NCI-H2227 treated with DMSO at 0.1 percent for 48 hours (cell line): ENCODE results near the gene KLHL41.

Source experiments
- DNase-seq: peaks from one replicate; lab custom pipeline; 2025; lab: John Stamatoyannopoulos, UW

The KLHL41 gene

GRCh38 chr2:169509298-169509885, at the start of gene KLHL41:
KLHL41 (plus strand) TSS chr2:169509702; CDS start chr2:169509779, 77 bp downstream.
- peak; percentile 40 for DNase-seq

- no peak for DNase-seq
Observed at GRCh38 chr2:169461143-169461542, 48.4 kb upstream of the KLHL41 start.

GRCh38 chr2:169462896-169463695, 46.4 kb upstream of the KLHL41 start:
- peak; percentile 35 for DNase-seq

DNA sequence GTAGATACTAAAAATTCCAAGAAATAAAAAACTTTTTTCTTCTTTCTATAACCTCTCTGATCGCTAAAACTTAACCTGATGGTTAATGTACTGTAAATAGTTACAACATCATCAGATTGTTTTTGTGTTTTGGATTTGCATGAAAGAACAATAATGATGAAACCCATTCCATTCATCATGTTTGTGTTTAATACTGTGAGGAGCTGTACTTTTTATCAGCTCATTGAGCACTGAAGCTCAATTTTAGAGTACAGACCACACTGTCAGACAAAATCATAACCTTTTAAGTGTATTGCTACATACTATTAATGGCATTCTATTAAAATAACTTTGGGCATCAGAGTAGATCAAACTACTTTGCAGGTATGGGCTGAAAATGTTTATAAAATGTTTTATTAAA, 45.0 kb upstream of the KLHL41 start:
- DNase-seq = no peak

DNA sequence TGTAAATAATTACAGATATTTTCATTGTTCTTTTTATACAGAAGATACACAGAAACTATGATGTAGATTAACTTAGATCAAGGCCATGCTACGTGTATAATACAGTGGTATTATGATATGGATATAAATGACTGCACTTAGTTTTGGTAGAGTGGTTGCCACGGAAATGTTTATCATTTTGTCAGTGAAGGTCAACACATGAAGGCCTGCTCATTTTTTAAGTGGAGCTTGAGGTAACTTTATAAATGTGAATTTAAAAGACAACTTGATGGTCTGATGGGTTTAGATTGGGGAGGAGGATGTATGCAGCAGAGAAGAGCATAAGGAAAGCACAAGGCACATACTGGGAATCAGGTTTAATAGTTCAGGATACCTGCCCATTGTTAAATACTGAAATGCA, 44.6 kb upstream of the KLHL41 start:
- peak; percentile 24 for DNase-seq

DNA sequence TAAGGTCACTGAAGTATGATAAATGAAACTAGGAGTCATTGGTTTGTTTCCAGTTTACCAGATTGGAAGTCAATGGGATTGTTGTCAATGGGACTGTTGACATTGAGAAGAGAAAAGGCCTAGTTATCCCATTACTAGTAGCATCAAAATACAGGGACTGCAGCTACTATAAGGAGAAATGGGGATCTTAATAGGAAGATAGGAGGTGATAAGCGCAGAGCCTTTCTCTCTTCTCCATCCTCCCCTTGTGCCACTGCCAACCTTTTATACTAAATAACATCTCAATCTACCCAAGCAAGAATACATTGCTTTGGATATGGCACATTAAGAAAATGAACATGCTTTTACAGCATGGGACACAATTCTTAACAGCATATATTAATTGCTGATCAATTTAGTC, 40.7 kb upstream of the KLHL41 start:
- DNase-seq = no peak

GRCh38 chr2:169469952-169470572, 39.4 kb upstream of the KLHL41 start:
- no peak for DNase-seq

- DNase-seq = no peak
Observed at GRCh38 chr2:169472249-169472648, 37.3 kb upstream of the KLHL41 start.

GRCh38 chr2:169476459-169476858, 33.0 kb upstream of the KLHL41 start:
- no peak for DNase-seq

DNA sequence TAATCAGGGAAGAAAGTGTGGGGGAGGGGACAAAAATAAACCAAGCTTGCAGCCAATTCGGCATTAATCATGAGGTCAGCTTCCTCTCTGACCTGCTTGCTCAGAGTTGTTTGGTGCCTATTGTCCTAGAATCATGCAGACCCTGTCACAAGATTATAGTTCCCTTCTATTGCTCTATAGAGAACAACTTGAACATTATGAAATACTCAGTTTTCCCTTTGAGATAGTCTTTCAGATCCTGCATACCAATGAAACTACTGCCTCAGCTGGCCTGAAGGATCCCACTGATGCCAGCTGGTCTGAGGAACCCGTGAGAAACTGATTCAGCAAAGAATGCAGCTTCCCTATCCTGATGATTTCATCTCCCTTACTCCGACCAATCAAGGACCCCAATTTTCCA, 31.2 kb upstream of the KLHL41 start:
- no peak for DNase-seq

DNA sequence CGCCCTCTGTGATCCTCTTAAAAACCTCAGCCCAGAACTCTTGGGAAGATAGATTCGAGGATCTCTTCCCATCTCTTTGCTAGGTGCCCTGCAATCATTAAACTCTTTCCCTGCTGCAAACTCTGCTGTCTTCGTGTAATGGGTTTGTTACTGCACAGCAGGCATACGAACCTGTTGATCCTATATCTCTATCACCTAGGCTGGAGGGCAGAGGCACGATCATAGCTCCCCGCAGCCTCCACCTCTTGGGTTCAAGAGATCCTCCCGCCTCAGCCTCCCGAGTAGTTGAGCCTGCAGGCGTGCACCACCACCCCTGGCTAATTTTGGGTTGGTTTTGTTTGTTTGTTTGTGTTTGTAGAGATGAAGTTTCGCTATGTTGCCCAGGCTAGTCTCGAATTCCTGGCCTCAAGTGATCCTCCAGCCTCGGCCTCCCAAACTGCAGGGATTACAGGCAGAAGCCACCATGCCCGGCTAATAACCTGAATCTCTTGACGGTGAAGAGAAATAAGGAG, 30.7 kb upstream of the KLHL41 start:
- DNase-seq = no peak

DNA sequence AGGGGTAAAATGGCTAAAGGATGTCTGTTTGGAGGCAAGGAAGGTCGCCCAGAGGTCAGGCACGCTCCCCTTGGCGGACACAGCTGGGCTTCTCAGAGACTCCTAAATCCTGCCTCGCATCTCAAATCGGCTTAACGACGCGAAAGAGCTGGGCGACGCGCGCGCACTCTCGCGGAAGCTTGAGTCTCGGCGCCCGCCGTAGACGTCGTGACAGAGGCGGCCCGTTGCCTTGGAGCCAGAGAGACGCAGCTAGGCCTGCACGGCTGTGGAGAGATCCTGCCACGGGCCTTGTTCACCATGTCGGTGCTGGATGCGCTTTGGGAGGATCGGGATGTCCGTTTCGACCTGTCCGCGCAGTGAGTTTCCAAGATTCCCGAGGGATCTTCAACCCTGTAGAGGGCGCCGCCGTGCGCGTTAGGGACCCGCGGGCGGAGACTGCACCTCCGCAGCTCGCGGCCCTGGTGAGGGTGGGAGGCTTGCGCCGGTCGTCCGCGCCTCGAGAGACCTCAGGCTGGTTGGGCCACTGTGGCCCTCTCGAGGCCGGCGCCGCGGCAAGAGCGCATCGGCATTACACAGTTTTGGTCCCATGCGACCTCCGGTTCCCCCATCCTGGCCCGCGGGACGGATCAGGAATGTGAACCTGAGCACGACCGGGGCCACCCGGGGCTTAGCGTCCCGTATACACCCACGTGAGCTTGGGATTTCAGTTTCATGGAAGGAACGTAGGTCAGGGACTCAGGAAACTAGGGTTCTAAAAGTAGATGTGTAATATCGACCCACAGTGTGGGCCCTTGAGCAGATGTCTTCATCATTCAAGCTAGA, 30.0 kb upstream of the KLHL41 start, which contains the start of gene BBS5:
BBS5 (plus strand) TSS at position 238 of the 822 bp plus-strand sequence; CDS start at position 298, 60 bp downstream.
- peak; percentile 80 for DNase-seq

DNA sequence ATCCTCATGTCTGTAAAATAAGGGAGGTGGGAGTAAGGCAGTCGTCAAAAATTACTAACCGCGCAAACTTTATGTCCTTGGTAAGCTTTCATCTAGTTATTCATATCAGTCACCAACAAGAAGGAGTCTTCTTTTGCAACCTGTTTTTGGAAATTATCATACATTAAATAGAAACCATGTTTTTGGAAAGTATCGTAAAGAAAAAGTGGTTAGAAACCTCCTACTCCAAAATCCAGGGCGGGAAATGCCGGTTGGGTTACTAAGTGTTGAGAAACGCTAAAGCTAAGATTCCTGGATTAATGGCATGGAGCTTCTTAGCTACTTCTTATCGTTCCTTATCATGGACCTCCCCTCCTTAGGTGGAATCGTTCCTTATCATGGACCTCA, 29.4 kb upstream of the KLHL41 start:
- DNase-seq = no peak

GRCh38 chr2:169485650-169486138, 23.8 kb upstream of the KLHL41 start:
- DNase-seq = no peak

DNA sequence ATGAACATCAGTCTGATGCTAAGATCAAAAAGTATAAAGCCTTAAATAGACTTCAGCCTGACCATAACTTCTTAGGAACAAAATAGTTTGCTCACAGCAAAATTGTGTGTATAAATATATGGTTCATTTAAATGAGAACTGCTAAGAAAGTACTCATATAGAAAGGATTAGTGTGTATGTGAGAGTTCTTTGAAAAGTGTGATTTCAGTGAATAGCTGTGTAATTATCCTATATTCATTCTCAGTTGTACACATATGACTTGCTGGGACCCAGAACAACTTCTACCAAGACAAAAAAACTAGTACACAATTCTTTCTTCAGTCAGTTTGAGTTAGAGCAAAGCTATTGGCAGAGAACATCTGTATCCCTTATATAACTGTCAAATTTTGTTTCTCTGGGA, 23.0 kb upstream of the KLHL41 start:
- no peak for DNase-seq

- DNase-seq = no peak
Observed at GRCh38 chr2:169490834-169491233, 18.7 kb upstream of the KLHL41 start.

GRCh38 chr2:169491378-169491777, 18.1 kb upstream of the KLHL41 start:
- DNase-seq = no peak

GRCh38 chr2:169493360-169493759, 16.1 kb upstream of the KLHL41 start:
- DNase-seq = no peak

DNA sequence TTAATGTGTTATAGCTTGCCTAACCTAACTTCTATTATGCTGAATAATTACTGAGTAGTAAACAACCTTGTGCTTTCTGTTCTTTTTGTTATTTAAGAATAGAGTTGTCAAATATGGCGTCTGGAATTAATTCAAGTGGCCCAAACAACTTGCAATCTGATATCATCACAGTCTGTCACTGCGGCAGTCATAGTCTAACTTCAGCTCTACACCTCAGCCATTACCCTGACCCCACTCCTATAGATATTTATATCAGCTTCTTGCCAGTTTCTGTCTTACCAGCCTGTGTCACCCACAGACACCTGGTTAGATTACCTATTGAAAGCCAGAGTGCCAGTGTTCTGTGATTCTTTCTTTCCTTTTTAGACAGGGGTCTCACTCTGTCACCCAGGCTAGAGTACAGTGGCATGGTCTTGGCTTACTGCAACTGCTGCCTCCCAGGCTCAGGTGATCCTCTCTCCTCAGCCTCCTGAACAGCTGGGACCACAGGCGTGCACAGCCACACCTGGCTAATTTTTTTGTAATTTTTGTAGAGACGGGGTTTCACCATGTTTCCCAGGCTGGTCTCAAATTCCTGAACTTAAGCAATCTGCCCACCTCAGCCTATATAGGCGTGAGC, 14.1 kb upstream of the KLHL41 start:
- DNase-seq = no peak

DNA sequence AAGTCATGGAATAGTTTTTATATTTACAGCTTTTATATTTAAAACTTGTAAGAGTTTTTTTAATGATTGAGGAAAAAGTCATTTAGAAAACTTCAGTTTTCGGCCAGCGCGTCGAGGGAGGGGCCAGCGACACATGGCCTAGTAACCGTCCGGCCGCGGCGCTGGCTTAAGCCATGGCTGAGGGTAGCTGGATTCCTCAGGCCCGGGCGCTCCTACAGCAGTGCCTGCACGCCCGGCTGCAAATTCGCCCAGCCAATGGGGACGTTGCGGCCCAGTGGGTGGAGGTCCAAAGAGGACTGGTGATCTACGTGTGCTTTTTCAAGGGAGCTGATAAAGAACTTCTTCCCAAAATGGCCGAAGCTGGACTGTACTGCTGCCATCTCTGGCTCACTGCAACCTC, 4.9 kb upstream of the KLHL41 start:
- DNase-seq = no peak

DNA sequence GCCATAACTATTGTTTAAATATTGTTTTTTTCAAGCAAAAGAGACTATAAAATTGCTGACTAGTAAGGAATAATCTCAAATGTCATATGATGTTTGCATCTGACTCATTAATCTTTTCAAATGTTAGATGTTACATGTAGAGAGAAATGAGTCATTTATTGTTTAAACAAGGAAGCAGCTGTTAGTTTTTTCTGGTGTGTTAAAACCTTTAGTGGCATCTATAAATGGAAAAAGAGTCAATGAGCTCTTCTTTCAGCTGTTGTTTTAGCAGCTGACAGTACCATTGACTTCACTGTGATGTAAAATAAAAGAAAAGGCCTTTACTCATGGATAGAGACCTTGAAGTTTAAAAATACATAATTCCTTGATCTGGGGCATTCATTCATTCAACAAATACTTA, 1.8 kb upstream of the KLHL41 start:
- no peak for DNase-seq
